ENCODE results near the gene IL13RA1. TPM values are rescaled to one million over a fixed set of nuclear protein-coding genes. Genes with fewer than 3 reads are reported as not detected.
A peak's percentile ranks its signal among the peaks of the same experiment; 100 is the strongest.

IL13RA1 gene
- polyA plus RNA-seq (2013, experiment 1 of 2), result 8.0 TPM
- 10.8 TPM for polyA plus RNA-seq (2013, experiment 2 of 2)

DNA sequence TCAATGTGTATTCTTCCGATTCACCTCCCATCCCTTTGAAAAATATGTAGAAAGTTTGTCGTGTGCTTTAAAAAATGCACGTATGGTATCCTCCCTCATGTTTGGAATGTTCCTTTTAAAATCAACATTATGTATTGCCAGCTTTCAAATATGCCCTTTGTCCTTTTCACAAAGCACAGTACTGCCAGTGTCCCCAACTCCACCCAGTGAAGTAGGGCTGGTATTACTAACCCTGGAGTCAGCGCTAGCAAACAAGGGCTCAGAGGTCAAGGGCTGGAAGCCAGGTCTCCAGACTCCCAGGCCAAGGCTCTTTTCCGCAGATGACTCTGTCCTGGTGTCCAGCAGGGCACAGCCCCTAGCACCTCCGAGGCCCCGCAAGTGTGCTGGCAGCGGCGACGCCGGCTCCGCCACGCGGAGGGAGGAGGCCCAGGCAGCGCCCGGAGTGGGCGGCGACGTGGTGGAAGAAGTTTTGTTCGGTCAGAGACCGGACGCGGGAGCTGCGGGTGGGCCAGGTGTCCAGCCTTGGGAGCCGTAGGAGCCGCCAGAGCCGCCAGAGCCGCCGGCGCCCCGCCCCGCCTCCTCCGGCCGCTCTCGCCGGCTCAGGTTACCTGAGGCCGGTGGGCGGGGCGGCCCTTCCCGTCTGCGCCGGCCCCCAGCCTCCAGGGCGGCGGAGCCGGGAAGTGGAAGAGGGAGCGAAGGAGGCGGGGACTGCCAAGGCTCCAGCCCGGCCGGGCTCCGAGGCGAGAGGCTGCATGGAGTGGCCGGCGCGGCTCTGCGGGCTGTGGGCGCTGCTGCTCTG lies at the start of gene IL13RA1:
Gene IL13RA1 (plus strand): TSS at position 720 of the 799 bp plus-strand sequence. CDS start 33 bp downstream, at position 753.
- 5% methylated on average over 55 of the region's 56 CpGs for WGBS
- peak within 1 kb of the TSS; percentile 56 for H3K9ac ChIP-seq (ENCODE audit: low read depth, low read length)
- H3K4me3 ChIP-seq (ENCODE audit: low read length), result peak within 1 kb of the TSS; percentile 60

DNA sequence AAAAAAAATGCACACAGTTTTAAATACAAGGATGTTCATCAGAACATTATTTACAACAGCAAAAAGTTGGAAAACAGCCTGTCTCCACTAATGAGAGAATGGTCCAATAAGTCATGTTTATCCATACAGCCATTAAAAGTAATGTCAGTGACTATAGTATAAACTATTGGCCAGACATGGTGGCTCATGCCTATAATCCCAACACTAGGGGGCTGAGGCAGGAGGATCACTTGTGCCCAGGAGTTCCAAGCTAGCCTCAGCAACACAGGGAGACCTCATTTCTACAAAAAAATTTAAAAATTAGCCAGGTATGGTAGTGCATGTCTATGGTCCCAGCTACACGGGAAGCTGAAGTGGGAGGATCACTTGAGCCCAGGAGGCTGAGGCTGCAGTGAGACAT lies 48.1 kb upstream of the IL13RA1 start:
- no peak overlapping the region for H3K4me3 ChIP-seq (ENCODE audit: low read length)
- WGBS, result 0% methylated on average over 1 of the region's 1 CpG

More for the DNA sequence above, at the start of gene IL13RA1:
- no peaks in the 10 kb centered on the region for H3K4me1 ChIP-seq (ENCODE audit: insufficient read depth, low read length)
- H3K36me3 ChIP-seq (ENCODE audit: insufficient read depth, low read length), result no peaks in the 10 kb centered on the region
- no peaks in the 10 kb centered on the region for H3K9me3 ChIP-seq (ENCODE audit: insufficient read depth, low read depth, low read length)
- peaks cover 23% of the 10 kb centered on the region for H3K27me3 ChIP-seq (ENCODE audit: insufficient read depth, low read length)
- H3K27ac ChIP-seq (ENCODE audit: low read depth, low read length), result peak within 1 kb of the TSS; percentile 62; the same call in 1 of the 2 replicates

DNA sequence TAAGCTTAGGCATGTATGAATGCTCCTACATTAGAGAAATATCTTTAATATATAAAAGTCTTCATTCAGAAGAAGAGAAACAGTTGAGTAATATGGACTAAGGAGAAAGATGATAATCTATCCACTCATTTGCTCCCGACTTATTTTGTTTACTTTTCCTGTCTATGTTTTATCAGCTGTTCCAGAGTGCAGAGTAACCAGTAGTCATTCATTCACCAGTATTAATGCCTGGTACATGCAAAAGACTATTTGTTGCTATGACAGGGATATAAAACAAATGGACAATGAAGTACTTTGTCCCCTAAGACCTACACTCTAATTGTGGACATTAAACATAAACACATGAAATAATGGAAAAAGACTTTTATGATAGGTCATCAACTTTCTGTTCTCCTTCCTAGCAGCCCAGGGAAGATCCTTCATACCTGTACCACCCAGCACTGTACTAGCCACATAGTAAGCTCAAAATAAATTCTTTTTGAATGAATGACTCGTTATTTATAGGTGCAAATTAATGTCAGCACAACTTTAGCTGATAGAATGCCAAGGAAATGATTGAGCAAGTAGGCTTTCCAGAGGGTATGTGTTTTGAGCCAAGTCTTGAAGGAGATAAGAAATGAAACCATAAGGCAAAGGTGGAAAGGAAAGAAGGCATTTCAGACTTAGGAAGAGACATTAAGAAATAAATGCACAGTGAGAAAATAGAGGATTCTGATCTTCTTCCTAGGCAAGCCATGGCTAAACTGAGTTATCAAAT lies 45.0 kb upstream of the IL13RA1 start:
- Histone ChIP-seq H3K27ac (ENCODE audit: low read depth, low read length) (no peak overlapping the region), H3K4me1 (ENCODE audit: insufficient read depth, low read length) (no peaks in the 10 kb centered on the region), H3K27me3 (ENCODE audit: insufficient read depth, low read length) (no peaks in the 10 kb centered on the region), H3K9ac (ENCODE audit: low read depth, low read length) (no peak overlapping the region), H3K4me3 (ENCODE audit: low read length) (no peak overlapping the region), H3K9me3 (ENCODE audit: insufficient read depth, low read depth, low read length) (no peaks in the 10 kb centered on the region), H3K36me3 (ENCODE audit: insufficient read depth, low read length) (no peaks in the 10 kb centered on the region; the same call in 1 of the 2 replicates)
- WGBS, result 95% methylated on average over 1 of the region's 2 CpGs

More for the DNA sequence above, 48.1 kb upstream of the IL13RA1 start:
- no peak overlapping the region for H3K27ac ChIP-seq (ENCODE audit: low read depth, low read length)
- no peaks in the 10 kb centered on the region for H3K4me1 ChIP-seq (ENCODE audit: insufficient read depth, low read length)
- H3K9ac ChIP-seq (ENCODE audit: low read depth, low read length), result no peak overlapping the region
- H3K9me3 ChIP-seq (ENCODE audit: insufficient read depth, low read depth, low read length), result no peaks in the 10 kb centered on the region
- no peaks in the 10 kb centered on the region for H3K27me3 ChIP-seq (ENCODE audit: insufficient read depth, low read length)
- no peaks in the 10 kb centered on the region; the same call in 1 of the 2 replicates for H3K36me3 ChIP-seq (ENCODE audit: insufficient read depth, low read length)

DNA sequence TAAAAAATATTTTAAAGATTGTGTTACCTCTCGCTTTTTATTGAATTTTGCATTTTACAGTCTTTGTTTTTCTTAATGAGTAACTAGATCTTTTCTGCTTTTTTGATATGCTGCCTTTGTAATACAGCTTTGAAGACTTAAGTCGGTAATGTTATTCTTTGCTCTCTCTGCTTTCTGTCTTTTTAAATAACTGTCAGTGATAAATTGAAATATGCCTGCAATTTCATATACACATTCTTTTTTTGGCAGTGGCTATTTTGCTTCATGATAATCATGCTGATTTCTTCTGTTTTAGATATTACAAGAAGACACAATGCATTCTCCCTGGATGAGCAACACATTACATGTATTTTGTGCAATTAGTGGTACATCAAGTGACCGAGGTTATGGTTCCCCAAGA lies 42.0 kb upstream of the IL13RA1 start:
- no peak overlapping the region for H3K9ac ChIP-seq (ENCODE audit: low read depth, low read length)
- H3K27ac ChIP-seq (ENCODE audit: low read depth, low read length), result no peak overlapping the region
- no peaks in the 10 kb centered on the region for H3K9me3 ChIP-seq (ENCODE audit: insufficient read depth, low read depth, low read length)
- no peak overlapping the region for H3K4me3 ChIP-seq (ENCODE audit: low read length)
- H3K36me3 ChIP-seq (ENCODE audit: insufficient read depth, low read length), result no peaks in the 10 kb centered on the region; the same call in 1 of the 2 replicates
- H3K4me1 ChIP-seq (ENCODE audit: insufficient read depth, low read length), result no peaks in the 10 kb centered on the region
- WGBS, result 93% methylated on average over 3 of the region's 3 CpGs
- H3K27me3 ChIP-seq (ENCODE audit: insufficient read depth, low read length), result no peaks in the 10 kb centered on the region

DNA sequence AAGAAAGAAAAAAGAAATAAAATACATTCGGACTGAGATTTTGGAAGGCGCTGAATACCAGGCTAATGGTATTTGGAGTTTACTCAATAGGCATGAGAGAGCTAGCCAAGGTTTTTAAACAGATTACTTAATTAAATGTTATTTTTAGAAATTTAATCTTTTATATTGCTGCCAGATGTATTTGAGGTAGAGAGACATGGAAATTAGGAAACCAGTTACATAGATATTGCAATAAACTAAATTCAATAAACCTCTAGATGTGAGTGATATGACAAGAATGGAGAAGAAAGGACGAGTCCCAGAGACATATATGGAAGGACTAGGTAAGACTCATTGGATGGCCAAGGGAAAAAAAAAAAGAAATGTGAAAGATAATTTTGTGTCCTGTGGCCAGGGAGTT lies 38.5 kb upstream of the IL13RA1 start:
- 94% methylated on average over 3 of the region's 3 CpGs for WGBS
- H3K27ac ChIP-seq (ENCODE audit: low read depth, low read length), result no peak overlapping the region
- no peak overlapping the region for H3K9ac ChIP-seq (ENCODE audit: low read depth, low read length)
- H3K36me3 ChIP-seq (ENCODE audit: insufficient read depth, low read length), result no peaks in the 10 kb centered on the region
- H3K9me3 ChIP-seq (ENCODE audit: insufficient read depth, low read depth, low read length), result no peaks in the 10 kb centered on the region
- H3K4me3 ChIP-seq (ENCODE audit: low read length), result no peak overlapping the region
- H3K27me3 ChIP-seq (ENCODE audit: insufficient read depth, low read length), result no peaks in the 10 kb centered on the region
- H3K4me1 ChIP-seq (ENCODE audit: insufficient read depth, low read length), result no peaks in the 10 kb centered on the region

DNA sequence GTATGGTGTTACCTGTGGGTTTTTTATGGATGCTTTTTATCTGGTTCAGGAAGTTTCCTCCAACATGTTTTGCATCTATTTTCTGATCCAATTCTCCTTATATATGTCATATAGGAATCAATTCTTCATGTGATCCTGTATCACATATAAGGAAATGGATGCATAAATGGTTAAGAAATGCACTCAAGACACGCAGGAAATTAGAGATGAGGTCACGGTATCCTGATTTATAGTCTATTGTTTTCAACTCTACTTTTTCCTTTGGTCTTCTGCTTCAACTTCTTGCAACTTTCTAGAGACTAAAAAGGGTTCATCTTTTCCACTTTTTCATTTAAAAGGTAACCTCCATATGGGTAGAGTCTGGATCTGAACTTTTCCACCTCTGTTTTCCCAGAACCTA lies 33.6 kb upstream of the IL13RA1 start:
- Histone ChIP-seq H3K9me3 (ENCODE audit: insufficient read depth, low read depth, low read length) (no peaks in the 10 kb centered on the region), H3K27ac (ENCODE audit: low read depth, low read length) (no peak overlapping the region), H3K27me3 (ENCODE audit: insufficient read depth, low read length) (no peaks in the 10 kb centered on the region), H3K4me3 (ENCODE audit: low read length) (no peak overlapping the region), H3K36me3 (ENCODE audit: insufficient read depth, low read length) (no peaks in the 10 kb centered on the region), H3K9ac (ENCODE audit: low read depth, low read length) (no peak overlapping the region), H3K4me1 (ENCODE audit: insufficient read depth, low read length) (no peaks in the 10 kb centered on the region)
- 100% methylated on average over 1 of the region's 2 CpGs for WGBS

DNA sequence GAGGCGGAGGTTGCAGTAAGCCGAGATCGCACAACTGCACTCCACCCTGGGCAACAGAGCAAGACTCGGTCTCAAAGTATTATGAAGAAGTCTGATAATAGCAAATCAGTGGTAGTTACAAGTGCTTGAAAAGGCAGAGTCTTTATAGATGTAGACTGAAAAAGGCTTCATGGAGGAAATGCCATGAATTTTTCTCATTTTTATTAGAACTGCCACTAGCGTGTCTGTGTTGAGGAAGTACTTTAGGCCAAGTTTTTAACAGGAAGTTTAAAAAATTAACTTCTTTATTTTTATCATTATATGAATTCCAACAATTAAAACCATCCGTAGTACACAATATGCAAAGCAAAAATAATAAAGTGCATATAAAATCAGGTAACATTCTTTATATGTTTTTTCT lies 32.8 kb upstream of the IL13RA1 start:
- Histone ChIP-seq H3K9me3 (ENCODE audit: insufficient read depth, low read depth, low read length) (no peaks in the 10 kb centered on the region), H3K4me3 (ENCODE audit: low read length) (no peak overlapping the region), H3K27ac (ENCODE audit: low read depth, low read length) (no peak overlapping the region), H3K36me3 (ENCODE audit: insufficient read depth, low read length) (no peaks in the 10 kb centered on the region), H3K4me1 (ENCODE audit: insufficient read depth, low read length) (no peaks in the 10 kb centered on the region), H3K9ac (ENCODE audit: low read depth, low read length) (no peak overlapping the region), H3K27me3 (ENCODE audit: insufficient read depth, low read length) (no peaks in the 10 kb centered on the region)
- WGBS, result 95% methylated on average over 4 of the region's 6 CpGs

DNA sequence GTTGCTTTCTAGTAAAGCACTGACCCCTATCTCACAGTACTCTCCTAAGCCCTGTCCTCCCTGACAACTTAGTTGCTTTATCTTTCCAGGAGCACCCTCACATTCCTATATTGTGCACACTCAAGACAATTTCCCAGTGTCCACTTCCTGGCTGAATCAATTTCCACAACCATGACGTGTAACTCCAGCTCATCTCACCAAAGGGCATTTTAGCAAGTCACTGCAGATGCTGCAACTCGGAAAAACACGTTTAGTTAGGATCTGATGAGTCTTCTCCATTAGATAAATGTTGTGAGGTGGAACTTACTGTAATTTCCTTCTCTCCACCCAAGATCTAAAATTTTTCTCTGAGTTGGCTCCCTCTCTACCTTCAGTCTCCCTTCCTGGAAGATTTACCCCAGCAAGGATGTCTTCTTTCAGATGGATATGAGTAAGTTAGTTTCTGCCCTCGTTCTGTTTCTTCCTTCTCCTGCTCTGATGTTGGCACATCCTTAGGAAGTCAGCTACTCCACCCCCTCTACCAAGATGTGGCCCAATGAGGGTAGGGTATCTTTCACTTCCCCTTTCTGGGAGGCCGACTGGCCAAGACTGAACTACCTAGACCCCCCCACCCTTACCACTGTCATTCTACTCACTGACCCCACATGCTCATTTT lies 28.8 kb upstream of the IL13RA1 start:
- H3K27ac ChIP-seq (ENCODE audit: low read depth, low read length), result no peak overlapping the region
- no peaks in the 10 kb centered on the region for H3K36me3 ChIP-seq (ENCODE audit: insufficient read depth, low read length)

DNA sequence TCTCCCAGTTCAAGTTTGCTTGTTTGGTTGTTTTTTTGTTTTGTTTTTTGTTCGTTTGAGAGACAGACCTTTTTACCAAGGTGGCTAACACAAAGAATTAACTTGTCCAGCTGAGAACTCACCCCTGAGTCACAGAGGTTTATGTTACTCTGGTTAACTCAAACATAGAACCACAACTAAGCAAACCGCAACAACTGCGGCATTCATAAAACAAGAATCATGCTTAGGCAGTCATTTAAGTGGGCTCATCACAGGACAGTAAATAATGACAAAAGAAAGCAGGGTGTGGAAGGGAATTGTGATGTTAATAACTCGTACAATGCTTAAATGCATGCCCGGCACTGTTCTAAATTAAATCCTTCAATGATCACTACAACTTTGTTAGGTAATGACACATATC lies 24.7 kb upstream of the IL13RA1 start:
- Histone ChIP-seq H3K4me3 (ENCODE audit: low read length) (no peak overlapping the region), H3K9ac (ENCODE audit: low read depth, low read length) (no peak overlapping the region), H3K4me1 (ENCODE audit: insufficient read depth, low read length) (no peaks in the 10 kb centered on the region), H3K36me3 (ENCODE audit: insufficient read depth, low read length) (no peaks in the 10 kb centered on the region), H3K9me3 (ENCODE audit: insufficient read depth, low read depth, low read length) (no peaks in the 10 kb centered on the region), H3K27me3 (ENCODE audit: insufficient read depth, low read length) (no peaks in the 10 kb centered on the region), H3K27ac (ENCODE audit: low read depth, low read length) (no peak overlapping the region)
- WGBS, result 100% methylated on average over 2 of the region's 5 CpGs

More for the DNA sequence above, 28.8 kb upstream of the IL13RA1 start:
- H3K9ac ChIP-seq (ENCODE audit: low read depth, low read length), result no peak overlapping the region
- no peaks in the 10 kb centered on the region for H3K4me1 ChIP-seq (ENCODE audit: insufficient read depth, low read length)
- no peaks in the 10 kb centered on the region for H3K27me3 ChIP-seq (ENCODE audit: insufficient read depth, low read length)
- WGBS, result 95% methylated on average over 2 of the region's 5 CpGs
- no peaks in the 10 kb centered on the region for H3K9me3 ChIP-seq (ENCODE audit: insufficient read depth, low read depth, low read length)
- H3K4me3 ChIP-seq (ENCODE audit: low read length), result no peak overlapping the region

DNA sequence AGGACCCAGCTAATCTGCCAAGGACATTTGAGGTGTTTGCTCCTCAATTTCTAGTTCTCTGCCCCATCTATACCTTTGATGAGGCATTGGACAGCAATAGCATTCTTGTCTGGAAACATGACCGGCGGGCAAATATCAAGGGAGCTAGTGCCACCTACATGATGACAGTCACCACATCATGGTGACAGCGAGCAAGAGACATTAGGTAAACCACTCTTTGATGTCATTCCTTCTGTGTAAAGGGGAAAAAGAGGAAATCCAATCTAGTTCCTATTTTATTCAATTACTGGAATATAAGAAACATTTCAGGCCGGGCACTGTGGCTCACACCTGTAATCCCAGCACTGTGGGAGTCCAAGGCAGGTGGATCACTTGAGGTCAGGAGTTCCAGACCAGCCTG lies 20.7 kb upstream of the IL13RA1 start:
- Histone ChIP-seq H3K9ac (ENCODE audit: low read depth, low read length) (no peak overlapping the region), H3K4me1 (ENCODE audit: insufficient read depth, low read length) (no peaks in the 10 kb centered on the region), H3K27ac (ENCODE audit: low read depth, low read length) (no peak overlapping the region), H3K9me3 (ENCODE audit: insufficient read depth, low read depth, low read length) (no peaks in the 10 kb centered on the region), H3K36me3 (ENCODE audit: insufficient read depth, low read length) (no peaks in the 10 kb centered on the region), H3K27me3 (ENCODE audit: insufficient read depth, low read length) (no peaks in the 10 kb centered on the region), H3K4me3 (ENCODE audit: low read length) (no peak overlapping the region)
- 97% methylated on average over 3 of the region's 4 CpGs for WGBS

DNA sequence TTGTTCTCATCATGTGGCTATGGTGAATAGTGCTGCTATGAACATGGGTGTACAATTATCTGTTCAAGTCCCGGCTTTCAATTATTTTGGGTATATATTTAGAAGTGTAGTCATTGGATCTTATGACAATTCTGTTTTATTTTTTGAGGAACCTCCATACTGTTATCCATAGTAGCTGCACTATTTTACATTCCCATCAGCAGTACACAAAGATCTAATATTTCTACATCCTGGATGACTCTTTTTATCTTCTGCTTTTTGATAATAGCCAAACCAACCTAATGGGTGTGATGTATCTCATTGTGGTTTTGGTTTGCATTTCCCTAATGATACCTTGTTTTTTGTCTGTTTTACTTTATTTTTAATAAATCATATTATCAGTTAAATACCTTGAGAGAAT lies 12.9 kb upstream of the IL13RA1 start:
- Histone ChIP-seq H3K4me3 (ENCODE audit: low read length) (no peak overlapping the region), H3K27me3 (ENCODE audit: insufficient read depth, low read length) (no peaks in the 10 kb centered on the region), H3K9me3 (ENCODE audit: insufficient read depth, low read depth, low read length) (no peaks in the 10 kb centered on the region), H3K9ac (ENCODE audit: low read depth, low read length) (no peak overlapping the region), H3K36me3 (ENCODE audit: insufficient read depth, low read length) (no peaks in the 10 kb centered on the region), H3K27ac (ENCODE audit: low read depth, low read length) (no peak overlapping the region), H3K4me1 (ENCODE audit: insufficient read depth, low read length) (no peaks in the 10 kb centered on the region)
- 93% methylated on average over 1 of the region's 1 CpG for WGBS
